WTC11 (cell line): ENCODE measurements around the gene PAWR. TPM values are rescaled to one million over a fixed set of nuclear protein-coding genes. Genes with fewer than 3 reads are reported as not detected.

Experiments
- ATAC-seq: fragments of 200-7000 bp; cut with Tn5 transposase; 2 replicates; pipeline ENCODE4 v1.10.0; 2021; ENCODE audit warnings: mild to moderate bottlenecking, moderate library complexity
- CTCF ChIA-PET: fragments of 300-600 bp; sonication (Branson Sonifier 250); formaldehyde crosslinking; loops from one replicate; lab custom pipeline; 2021; ENCODE audit warnings: antibody characterized with exemption; lab: Charles Lee
- POLR2A ChIA-PET: fragments of 350-600 bp; sonication (Branson Sonifier 250); formaldehyde crosslinking; loops from one replicate; lab custom pipeline; 2021; ENCODE audit warnings: antibody characterized with exemption; lab: Charles Lee
- DNase-seq: peaks from one replicate; pipeline ENCODE4 v3.0.0; 2021; ENCODE audit warnings: low spot score
- H3K27ac Mint-ChIP-seq: 2 replicates; pipeline ENCODE4 v1.8.0; 2021; ENCODE audit warnings: mixed read lengths
- H3K27me3 Mint-ChIP-seq: 2 replicates; pipeline ENCODE4 v1.8.0; 2021; ENCODE audit warnings: low read depth, mild to moderate bottlenecking, moderate library complexity, mixed read lengths
- H3K36me3 Mint-ChIP-seq: 2 replicates; pipeline ENCODE4 v1.8.0; 2021; ENCODE audit warnings: mixed read lengths
- H3K4me1 Mint-ChIP-seq: 2 replicates; pipeline ENCODE4 v1.8.0; 2022; ENCODE audit warnings: mixed read lengths
- H3K4me3 Mint-ChIP-seq: 2 replicates; pipeline ENCODE4 v1.8.0; 2021; ENCODE audit warnings: mild to moderate bottlenecking, moderate library complexity, mixed read lengths
- H3K9me3 Mint-ChIP-seq: 2 replicates; pipeline ENCODE4 v1.8.0; 2021; ENCODE audit warnings: mixed read lengths
- AFF4 ChIP-seq: sonication (generic); formaldehyde crosslinking; IDR thresholded peaks from 2 replicates; pipeline ENCODE4 v1.8.1; 2023; ENCODE audit warnings: mild to moderate bottlenecking, missing genetic modification reagents, borderline replicate concordance
- ATF2 ChIP-seq: sonication (generic); formaldehyde crosslinking; IDR thresholded peaks from 2 replicates; pipeline ENCODE4 v1.8.1; 2022; ENCODE audit warnings: low read depth, missing genetic modification reagents, borderline replicate concordance
- ATF6 ChIP-seq: sonication (generic); formaldehyde crosslinking; IDR thresholded peaks from 2 replicates; pipeline ENCODE4 v1.8.1; 2023; ENCODE audit warnings: mild to moderate bottlenecking, missing genetic modification reagents
- CBFB ChIP-seq: sonication (generic); formaldehyde crosslinking; IDR thresholded peaks from 2 replicates; pipeline ENCODE4 v1.8.1; 2022; ENCODE audit warnings: mild to moderate bottlenecking, low read depth, missing genetic modification reagents
- CREB1 ChIP-seq: sonication (generic); formaldehyde crosslinking; IDR thresholded peaks from 2 replicates; pipeline ENCODE4 v1.8.0; 2023; ENCODE audit warnings: mild to moderate bottlenecking, missing genetic modification reagents
- ELF4 ChIP-seq: sonication (generic); formaldehyde crosslinking; IDR thresholded peaks from 2 replicates; pipeline ENCODE4 v1.8.1; 2022; ENCODE audit warnings: low read depth, mild to moderate bottlenecking, moderate library complexity, missing genetic modification reagents
- ERG ChIP-seq: fragments of 250-450 bp; sonication (Bioruptor Pico); IDR thresholded peaks from 2 replicates; pipeline ENCODE4 v1.8.0; 2021; ENCODE audit warnings: mild to moderate bottlenecking
- HMGXB4 ChIP-seq: sonication (generic); formaldehyde crosslinking; IDR thresholded peaks from 2 replicates; pipeline ENCODE4 v1.8.1; 2023; ENCODE audit warnings: mild to moderate bottlenecking, moderate library complexity, missing genetic modification reagents
- JUN ChIP-seq: sonication (generic); formaldehyde crosslinking; IDR thresholded peaks from 2 replicates; pipeline ENCODE4 v1.8.0; 2023; ENCODE audit warnings: mild to moderate bottlenecking, missing genetic modification reagents
- NR1H2 ChIP-seq: sonication (generic); formaldehyde crosslinking; IDR thresholded peaks from 2 replicates; pipeline ENCODE4 v1.9.0; 2021; ENCODE audit warnings: mild to moderate bottlenecking, moderate library complexity, missing genetic modification reagents
- OVOL2 ChIP-seq: fragments of 250-450 bp; sonication (Bioruptor Pico); IDR thresholded peaks from 2 replicates; pipeline ENCODE4 v1.9.0; 2021; ENCODE audit warnings: mild to moderate bottlenecking, borderline replicate concordance
- PRRX2 ChIP-seq: fragments of 250-450 bp; sonication (Bioruptor Pico); IDR thresholded peaks from 2 replicates; pipeline ENCODE4 v1.8.0; 2021; ENCODE audit warnings: mild to moderate bottlenecking
- RELA ChIP-seq: sonication (generic); formaldehyde crosslinking; IDR thresholded peaks from 2 replicates; pipeline ENCODE4 v1.8.1; 2022; ENCODE audit warnings: missing genetic modification reagents, mild to moderate bottlenecking, borderline replicate concordance
- SP1 ChIP-seq: sonication (generic); formaldehyde crosslinking; conservative IDR thresholded peaks from 2 replicates; pipeline ENCODE4 v1.8.1; 2022; ENCODE audit warnings: missing genetic modification reagents
- TEAD4 ChIP-seq: sonication (generic); formaldehyde crosslinking; IDR thresholded peaks from 2 replicates; pipeline ENCODE4 v1.8.0; 2022; ENCODE audit warnings: mild to moderate bottlenecking, missing genetic modification reagents
- ZNF121 ChIP-seq: sonication (generic); formaldehyde crosslinking; IDR thresholded peaks from 2 replicates; pipeline ENCODE4 v1.8.0; 2023; ENCODE audit warnings: missing genetic modification reagents
- ZNF532 ChIP-seq: fragments of 250-450 bp; sonication (Bioruptor Pico); IDR thresholded peaks from 2 replicates; pipeline ENCODE4 v1.9.0; 2021; ENCODE audit warnings: mild to moderate bottlenecking, borderline replicate concordance
- ZNF671 ChIP-seq: fragments of 250-450 bp; sonication (Bioruptor Pico); IDR thresholded peaks from 2 replicates; pipeline ENCODE4 v1.8.0; 2021; ENCODE audit warnings: mild to moderate bottlenecking
- total RNA-seq: library from RNA; stranded (reverse); gene quantifications from 3 replicates; pipeline ENCODE4 v1.2.3, GENCODE V29; 2021

Gene PAWR
- total RNA-seq, 1 experiment from 2014 or later: 397 TPM

GRCh38 chr12:79690142-79690637 lies 574 bp downstream of the PAWR start (continued):
- no peak for TF ChIP-seq ZNF532 (CRISPR knock-in tag)
- TF ChIP-seq AFF4 (CRISPR knock-in tag): 0 out of 2 replicates have a peak, but pooled peaks have one; percentile 6
- no peak for TF ChIP-seq CREB1
- no peak; the same call in 1 of the 2 replicates for TF ChIP-seq HMGXB4 (CRISPR knock-in tag)
- no peak for TF ChIP-seq ELF4 (CRISPR knock-in tag)
- TF ChIP-seq SP1 (CRISPR knock-in tag): peak; percentile 58
- TF ChIP-seq ZNF121 (CRISPR knock-in tag): no peak

- POLR2A ChIA-PET: interaction anchor here (0.8 to 3.6 kb wide), 2 partner anchors 88 to 142 kb away, joined by 3 to 27 read pairs; no protein-coding TSS in a partner anchor
- Mint-ChIP-seq H3K27ac (peak overlapping the region; percentile 78; the same call in 1 of the 2 replicates), H3K4me3 (peak overlapping the region; percentile 95), H3K36me3 (peaks cover 30% of the 10 kb centered on the region), H3K4me1 (peaks cover 42% of the 10 kb centered on the region), H3K27me3 (no peaks in the 10 kb centered on the region; the same call in 1 of the 2 replicates), H3K9me3 (peaks cover 2% of the 10 kb centered on the region; the same call in 1 of the 2 replicates)
- no peak; the same call in 1 of the 2 replicates for ATAC-seq
- CTCF ChIA-PET: interaction anchor here (0.6 to 1.6 kb wide), 3 partner anchors 17 to 271 kb away, joined by 3 to 7 read pairs (median 5); no protein-coding TSS in a partner anchor
- peak; percentile 49 for DNase-seq
- no peak for TF ChIP-seq ATF6 (CRISPR knock-in tag)
- no peak for TF ChIP-seq ZNF671 (CRISPR knock-in tag)
- TF ChIP-seq RELA (CRISPR knock-in tag): 0 out of 2 replicates have a peak, but pooled peaks have one; percentile 5
- TF ChIP-seq JUN (CRISPR knock-in tag): no peak
- TF ChIP-seq ERG (CRISPR knock-in tag): no peak
- TF ChIP-seq NR1H2 (CRISPR knock-in tag): no peak
- TF ChIP-seq CBFB (CRISPR knock-in tag): no peak
- 0 out of 2 replicates have a peak, but pooled peaks have one; percentile 33 for TF ChIP-seq TEAD4 (CRISPR knock-in tag)
- TF ChIP-seq OVOL2 (CRISPR knock-in tag): no peak
- TF ChIP-seq PRRX2 (CRISPR knock-in tag): no peak
- no peak for TF ChIP-seq ATF2
Measured at GRCh38 chr12:79689477-79690141, 1.2 kb downstream of the PAWR start.
